B cell (primary cell): Measurements from ENCODE around the gene FMN1. TPM values are rescaled to one million over a fixed set of nuclear protein-coding genes. Genes with fewer than 3 reads are reported as not detected.

Experiments used
- ATAC-seq: fragments of 200-7000 bp; cut with Tn5 transposase; one replicate; pipeline ENCODE4 v1.10.0; 2021; ENCODE audit warnings: low read depth, mild to moderate bottlenecking, moderate number of reproducible peaks, moderate library complexity
- CTCF ChIA-PET: fragments of 350-600 bp; sonication (Branson Sonifier 250); formaldehyde crosslinking; loops from one replicate; lab custom pipeline; 2021; ENCODE audit warnings: antibody characterized with exemption, inconsistent platforms; lab: Charles Lee
- POLR2A ChIA-PET: fragments of 350-600 bp; sonication (Branson Sonifier 250); formaldehyde crosslinking; loops from one replicate; lab custom pipeline; 2021; ENCODE audit warnings: antibody characterized with exemption; lab: Charles Lee
- DNase-seq: peaks from one replicate; pipeline ENCODE4 v3.0.0; 2013
- H2AFZ ChIP-seq: 2 replicates; pipeline ENCODE4 v1.6.1; 2012; ENCODE audit warnings: mild to moderate bottlenecking, low read depth, low read length; ENCODE audit not compliant: insufficient read depth, poor library complexity, severe bottlenecking
- H3K27ac ChIP-seq, 2 donors: 1 replicate in 1 of 2; 2 replicates in 1 of 2; pipeline ENCODE4 v1.5.1; 2012 to 2013; ENCODE audit warnings: low read length in 2 of 2, mild to moderate bottlenecking in 2 of 2, moderate library complexity in 1 of 2
- H3K27me3 ChIP-seq, 4 experiments: fragments of 200-600 bp in 1 of 4; sonication (generic) in 1 of 4; replicated peaks in 1 of 4; 1 replicate in 2 of 4; 2 replicates in 2 of 4; pipeline versions ENCODE4 v1.6.1 to v1.7.0; 2013 to 2016; ENCODE audit warnings: low read length in 3 of 4, mild to moderate bottlenecking in 2 of 4, mixed read lengths in 1 of 4, moderate library complexity in 1 of 4; ENCODE audit not compliant: insufficient read depth in 4 of 4, control insufficient read depth in 3 of 4; ENCODE audit errors: control extremely low read depth in 1 of 4
- H3K36me3 ChIP-seq, 2 experiments: replicated peaks in 1 of 2; 1 replicate in 1 of 2; 2 replicates in 1 of 2; pipeline versions ENCODE4 v1.6.1 to v1.7.1; 2013; ENCODE audit warnings: low read length in 1 of 2; ENCODE audit not compliant: insufficient read depth in 2 of 2, control insufficient read depth in 1 of 2; ENCODE audit errors: control extremely low read depth in 1 of 2, extremely low read depth in 1 of 2
- H3K4me1 ChIP-seq, 2 donors: fragments of 200-600 bp in 1 of 2; sonication (generic) in 1 of 2; 1 replicate in 1 of 2; 2 replicates in 1 of 2; pipeline versions ENCODE4 v1.5.1 to v1.6.1; 2013 to 2017; ENCODE audit warnings: low read length in 2 of 2; ENCODE audit not compliant: control insufficient read depth in 2 of 2, insufficient read depth in 2 of 2
- H3K4me2 ChIP-seq: replicated peaks from 2 replicates; pipeline ENCODE3; 2012; ENCODE audit warnings: mild to moderate bottlenecking, low read depth, low read length; ENCODE audit not compliant: poor library complexity, severe bottlenecking
- H3K4me3 ChIP-seq, 5 experiments: fragments of 200-600 bp in 1 of 5; sonication (generic) in 1 of 5; 1 replicate in 3 of 5; 2 replicates in 2 of 5; pipeline versions ENCODE4 v1.5.1 to v1.7.0; 2011 to 2016; ENCODE audit warnings: low read length in 4 of 5, mild to moderate bottlenecking in 4 of 5, low read depth in 2 of 5, control low read depth in 1 of 5, moderate library complexity in 1 of 5; ENCODE audit not compliant: insufficient read depth in 1 of 5; ENCODE audit errors: control extremely low read depth in 1 of 5, extremely low read depth in 1 of 5
- H3K79me2 ChIP-seq: fragments of 200-600 bp; sonication (generic); one replicate; pipeline ENCODE4 v1.6.0; 2016; ENCODE audit warnings: low read length; ENCODE audit not compliant: control insufficient read depth, insufficient read depth
- H3K9ac ChIP-seq: fragments of 200-600 bp; sonication (generic); 2 replicates; pipeline ENCODE4 v1.6.1; 2017; ENCODE audit warnings: mild to moderate bottlenecking, low read length, moderate library complexity
- H3K9me3 ChIP-seq, 3 donors: one replicate each; pipeline versions ENCODE4 v1.6.1 to v1.7.1; 2013; ENCODE audit warnings: low read length in 2 of 3; ENCODE audit not compliant: control insufficient read depth in 2 of 3, insufficient read depth in 1 of 3; ENCODE audit errors: control extremely low read depth in 1 of 3
- H4K20me1 ChIP-seq: 2 replicates; pipeline ENCODE4 v1.6.0; 2012; ENCODE audit warnings: mild to moderate bottlenecking, low read length; ENCODE audit not compliant: insufficient read depth, control insufficient read depth, poor library complexity, severe bottlenecking
- H3K27ac Mint-ChIP-seq: one replicate; pipeline ENCODE4 v1.8.0; 2021; ENCODE audit warnings: mixed read lengths
- H3K27me3 Mint-ChIP-seq: one replicate; pipeline ENCODE4 v1.8.0; 2021; ENCODE audit warnings: mixed read lengths
- H3K4me1 Mint-ChIP-seq: one replicate; pipeline ENCODE4 v1.8.0; 2021; ENCODE audit warnings: mixed read lengths
- H3K4me3 Mint-ChIP-seq: one replicate; pipeline ENCODE4 v1.8.0; 2021; ENCODE audit warnings: mixed read lengths
- H3K9me3 Mint-ChIP-seq: one replicate; pipeline ENCODE4 v1.8.0; 2022; ENCODE audit warnings: mixed read lengths; ENCODE audit not compliant: insufficient read depth
- CTCF ChIP-seq: fragments of 200-600 bp; IDR thresholded peaks from one replicate; pipeline ENCODE4 v1.8.0; 2022; ENCODE audit warnings: antibody characterized with exemption, mild to moderate bottlenecking
- EZH2 ChIP-seq: IDR thresholded peaks from 2 replicates; pipeline ENCODE4 v1.6.1; 2012; ENCODE audit warnings: borderline replicate concordance, low read depth, mild to moderate bottlenecking, moderate library complexity, low read length; ENCODE audit not compliant: insufficient read depth, poor library complexity, severe bottlenecking
- WGBS: methylation state at CpG from one replicate; pipeline ENCODE4 v1.1.5; 2013; ENCODE audit warnings: missing lambda C conversion rate; ENCODE audit not compliant: insufficient coverage; 5-methylcytosine and 5-hydroxymethylcytosine counted together
- intact Hi-C: fragments of 100-400 bp; cut with micrococcal nuclease; formaldehyde crosslinking; loops from one replicate; pipeline ENCODE4 v1.10.0; 2022
- polyA plus RNA-seq: library from polyadenylated mRNA; depleted of rRNA; stranded (reverse); fragments of >200 nt; gene quantifications from 2 replicates; pipeline ENCODE4 v1.2.3, GENCODE V29; 2012
- total RNA-seq, 2 donors: library from RNA; stranded (reverse); fragments of 120-200 nt in 1 of 2; gene quantifications; 1 replicate in 1 of 2; 2 replicates in 1 of 2; pipeline versions ENCODE4 v1.2.3 to v1.2.4, GENCODE V29; 2013 to 2022

Gene FMN1
- total and polyA plus RNA-seq, 2 donors (not counting 1 experiment from before 2014, with no cell fraction given): 0.21 to 0.96 TPM

- H3K27me3 Mint-ChIP-seq: peaks cover 14% of the 10 kb centered on the region
- ChIA-PET POLR2A (no interaction called here), CTCF (interaction anchor here (1.6 to 3.0 kb wide), 2 partner anchors 9 to 76 kb away, joined by 4 to 12 read pairs; no protein-coding TSS in a partner anchor)
- TF ChIP-seq CTCF (no peak), EZH2 (no peak)
- ATAC-seq: no peak
- peaks cover 14% of the 10 kb centered on the region for H3K4me1 Mint-ChIP-seq
- Histone ChIP-seq H3K27me3 (no peaks in the 10 kb centered on the region), H4K20me1 (no peaks in the 10 kb centered on the region), H2AFZ (no peak overlapping the region), H3K4me2 (no peak overlapping the region), H3K4me3 (no peak overlapping the region), H3K4me1 (peaks cover 11 to 13% of the 10 kb centered on the region in 2 donors), H3K9ac (no peak overlapping the region), H3K9me3 (no peaks in the 10 kb centered on the region), H3K36me3 (no peaks in the 10 kb centered on the region), H3K27ac (no peak overlapping the region), H3K79me2 (no peaks in the 10 kb centered on the region)
- H3K4me3 Mint-ChIP-seq: no peak overlapping the region
- H3K9me3 Mint-ChIP-seq: no peaks in the 10 kb centered on the region
- DNase-seq: no peak
- intact Hi-C loops: no loop called here
- H3K27ac Mint-ChIP-seq: no peak overlapping the region
- 67% methylated on average over 1 of the region's 4 CpGs for WGBS
Measured at GRCh38 chr15:32918547-32918946, 276.0 kb downstream of the FMN1 start.

- Mint-ChIP-seq H3K27me3 (peaks cover 10% of the 10 kb centered on the region), H3K27ac (no peak overlapping the region), H3K4me1 (peaks cover 53% of the 10 kb centered on the region), H3K9me3 (no peaks in the 10 kb centered on the region), H3K4me3 (no peak overlapping the region)
- no peaks in the 10 kb centered on the region for H4K20me1 ChIP-seq
- no peak overlapping the region for H3K4me2 ChIP-seq
- POLR2A ChIA-PET: no interaction called here
- H3K9me3 ChIP-seq: no peaks in the 10 kb centered on the region
- no peaks in the 10 kb centered on the region for H3K36me3 ChIP-seq
- no CpG with 5 or more reads among the region's 3 CpGs for WGBS
- no peak overlapping the region for H3K4me3 ChIP-seq
- intact Hi-C loops: no loop called here
- no peak overlapping the region for H3K9ac ChIP-seq
- H2AFZ ChIP-seq: no peak overlapping the region
- peaks cover 44 to 46% of the 10 kb centered on the region in 2 donors for H3K4me1 ChIP-seq
- no peak for ATAC-seq
- no peak overlapping the region for H3K27ac ChIP-seq
- H3K27me3 ChIP-seq: no peaks in the 10 kb centered on the region
- DNase-seq: no peak
- CTCF ChIA-PET: interaction anchor here (2.8 to 3.1 kb wide), 2 partner anchors 8 to 26 kb away, joined by 12 to 21 read pairs; no protein-coding TSS in a partner anchor
- no peak for TF ChIP-seq EZH2
- TF ChIP-seq CTCF: no peak
- H3K79me2 ChIP-seq: no peaks in the 10 kb centered on the region
Measured at GRCh38 chr15:32910839-32911238, 283.7 kb downstream of the FMN1 start.
